Testis (tissue), 3 donors: ENCODE measurements around the gene PTPA. TPM values are rescaled to one million over a fixed set of nuclear protein-coding genes. Genes with fewer than 3 reads are reported as not detected.

Experiments
- DNase-seq: peaks from one replicate; pipeline ENCODE4 v3.0.0-alpha.2; 2019
- H3K27ac ChIP-seq, 2 donors: fragments of 200-600 bp; sonication (generic); one replicate each; pipeline ENCODE4 v1.5.1; 2019
- H3K27me3 ChIP-seq: fragments of 200-600 bp; sonication (generic); one replicate; pipeline ENCODE4 v1.5.1; 2019
- H3K36me3 ChIP-seq: fragments of 200-600 bp; sonication (generic); one replicate; pipeline ENCODE4 v1.5.1; 2017; ENCODE audit warnings: low read depth; ENCODE audit errors: missing control alignments
- H3K4me1 ChIP-seq: fragments of 200-600 bp; sonication (generic); one replicate; pipeline ENCODE4 v1.5.1; 2019
- H3K4me3 ChIP-seq, 2 donors: fragments of 200-600 bp; sonication (generic); one replicate each; pipeline ENCODE4 v1.5.1; 2017 to 2019
- H3K9me3 ChIP-seq: fragments of 200-600 bp; sonication (generic); one replicate; pipeline ENCODE4 v1.5.1; 2017
- CTCF ChIP-seq, 3 experiments: fragments of 450-650 bp in 2 of 3; fragments of 200-600 bp in 1 of 3; sonication (generic) in 1 of 3; IDR thresholded peaks; one replicate each; pipeline ENCODE4 v1.5.1; 2016 to 2019; ENCODE audit warnings: antibody characterized with exemption in 3 of 3, mild to moderate bottlenecking in 2 of 3, moderate library complexity in 1 of 3
- POLR2A ChIP-seq: fragments of 450-650 bp; IDR thresholded peaks from one replicate; pipeline ENCODE4 v1.6.1; 2017; ENCODE audit warnings: antibody characterized with exemption, mild to moderate bottlenecking, moderate library complexity
- WGBS, 2 donors: methylation state at CpG; one replicate each; pipeline ENCODE4 v1.1.5; 2018; 5-methylcytosine and 5-hydroxymethylcytosine counted together
- intact Hi-C: fragments of 100-400 bp; cut with DNase I; formaldehyde crosslinking; loops from one replicate; pipeline ENCODE4 v1.15.1; 2023; ENCODE audit warnings: low total_unique reads
- polyA plus RNA-seq: library from polyadenylated mRNA; stranded (reverse); fragments of 350-450 nt; fragmentation: Illumina TruSeq; extraction: RNeasy Lipid Tissue Mini Kit (QIAGEN cat#74804); gene quantifications from one replicate; pipeline ENCODE4 v1.2.3, GENCODE V29; 2014; ENCODE audit warnings: low read depth, low replicate concordance; ENCODE audit not compliant: insufficient read depth
- total RNA-seq, 2 donors: library from RNA; depleted of rRNA; stranded (reverse); fragments of >200 nt; gene quantifications; one replicate each; pipeline ENCODE4 v1.2.3, GENCODE V29; 2016

PTPA gene
- total and polyA plus RNA-seq, 3 donors from 2014 or later = 163 to 268 (median 177) TPM

DNA sequence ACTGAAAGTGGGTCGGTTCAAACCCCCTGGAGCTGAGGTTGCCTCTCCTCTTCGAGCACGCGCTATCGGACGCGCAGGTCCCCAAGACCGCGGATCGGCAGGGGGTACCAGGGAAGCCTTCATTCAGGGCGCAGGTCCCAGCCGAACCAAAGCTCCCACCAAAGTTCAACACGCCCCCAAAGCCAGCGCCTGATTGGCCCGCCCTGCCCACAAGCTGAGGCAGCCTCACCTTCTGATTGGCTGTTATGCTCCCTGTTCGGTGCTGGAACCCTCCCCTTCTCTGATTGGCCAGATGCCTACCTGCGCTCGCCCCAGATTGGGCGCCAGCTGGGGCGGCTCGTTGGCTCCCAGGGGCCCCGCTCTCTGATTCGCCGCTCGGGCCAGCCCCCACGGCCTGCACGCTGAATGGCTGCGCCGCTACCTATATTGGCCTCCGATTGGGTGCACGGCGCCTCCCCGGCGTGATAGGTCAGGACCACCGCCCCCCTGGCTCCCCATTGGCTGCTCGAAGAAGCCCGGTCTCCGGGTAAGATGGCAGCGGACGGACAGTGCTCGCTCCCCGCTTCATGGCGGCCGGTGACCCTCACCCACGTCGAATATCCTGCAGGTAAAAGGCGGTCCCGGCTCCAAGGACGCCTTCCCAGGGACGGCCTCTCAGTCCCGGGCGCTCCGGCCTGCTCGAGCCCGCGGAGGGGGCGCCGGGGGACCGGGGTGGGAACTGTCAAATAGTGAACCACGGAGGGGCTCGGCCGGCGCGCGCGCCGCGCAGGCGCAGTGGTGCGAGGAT is 30.4 kb upstream of the PTPA start, which contains the start of gene DOLPP1:
DOLPP1 (plus strand) TSS at position 511 of the 787 bp plus-strand sequence; CDS start at position 532, 21 bp downstream.
- peak within 1 kb of the TSS; percentile 86 for H3K4me3 ChIP-seq
- H3K27ac ChIP-seq = peak within 1 kb of the TSS; percentile 81 to 91
- WGBS, 2 donors = 1% methylated on average over 18 to 64 of the region's 70 CpGs
- intact Hi-C loops = no loop called here
- H3K9me3 ChIP-seq = no peaks in the 10 kb centered on the region
- no peaks in the 10 kb centered on the region for H3K27me3 ChIP-seq
- TF ChIP-seq POLR2A = no peak
- peak in 2 of 3 experiments; percentile 23 to 27 for TF ChIP-seq CTCF (IDR thresholded peaks at IDR 0.05)
- H3K36me3 ChIP-seq = no peaks in the 10 kb centered on the region
- H3K4me1 ChIP-seq = peaks cover 12% of the 10 kb centered on the region
- peak; percentile 99 for DNase-seq

DNA sequence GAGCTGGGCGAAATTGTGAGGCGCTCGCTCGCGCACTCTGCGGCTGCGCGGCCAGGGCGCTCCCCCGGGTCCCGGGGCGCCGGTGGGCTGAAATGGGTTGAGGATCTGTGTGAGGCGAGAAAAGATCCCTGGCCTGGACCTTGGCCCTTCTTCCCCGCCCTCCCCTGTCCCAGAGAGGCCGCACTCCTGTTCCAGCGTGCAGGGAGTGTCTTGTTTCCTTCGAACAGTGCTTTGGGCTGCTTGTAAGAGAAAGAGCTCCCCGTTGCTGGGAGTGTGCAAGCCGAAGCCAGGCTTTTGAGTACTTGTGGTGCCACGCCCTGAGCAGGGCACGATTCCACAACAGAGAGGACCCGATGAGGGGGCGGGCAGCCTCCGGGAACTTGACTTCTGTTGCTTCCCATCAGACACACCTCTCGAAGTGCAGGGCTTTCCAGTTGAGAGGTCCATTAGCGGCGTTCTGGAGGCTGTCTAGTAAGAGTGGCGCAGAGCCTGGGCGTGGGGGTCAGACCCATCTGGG is 29.8 kb upstream of the PTPA start:
- Histone ChIP-seq H3K4me3 (peak overlapping the region; percentile 86), H3K4me1 (peaks cover 12% of the 10 kb centered on the region), H3K27ac (peak overlapping the region; percentile 81 to 91), H3K9me3 (no peaks in the 10 kb centered on the region), H3K36me3 (no peaks in the 10 kb centered on the region), H3K27me3 (no peaks in the 10 kb centered on the region)
- TF ChIP-seq POLR2A (no peak), CTCF (IDR thresholded peaks at IDR 0.05) (no peak)
- WGBS, 2 donors = 0 to 2% methylated on average over 2 to 30 of the region's 30 CpGs
- DNase-seq = no peak
- intact Hi-C loops = no loop called here

DNA sequence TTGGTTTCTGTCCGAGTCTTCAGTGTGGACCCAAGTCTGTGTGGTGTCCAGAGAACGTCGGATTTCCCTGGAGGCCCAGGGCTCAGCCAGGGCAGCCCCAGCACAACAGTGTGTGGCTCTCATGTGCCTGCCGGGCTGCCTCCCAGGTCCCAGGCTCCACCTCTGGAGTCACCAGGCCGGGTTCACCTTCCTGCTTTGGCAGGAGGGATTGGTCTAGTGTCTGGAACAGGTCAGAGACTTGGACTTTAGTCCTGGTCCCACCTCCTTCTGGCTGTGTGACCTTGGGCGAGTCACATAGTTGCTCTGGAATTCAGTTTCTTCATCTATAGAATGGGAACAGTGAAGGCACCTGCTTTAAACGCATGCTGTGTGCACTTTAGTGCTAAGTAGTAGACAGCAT is 27.1 kb upstream of the PTPA start:
- H3K9me3 ChIP-seq = no peaks in the 10 kb centered on the region
- no peak overlapping the region for H3K27ac ChIP-seq
- intact Hi-C loops = no loop called here
- no peak for DNase-seq
- H3K4me3 ChIP-seq = no peak overlapping the region
- H3K4me1 ChIP-seq = peaks cover 12% of the 10 kb centered on the region
- H3K36me3 ChIP-seq = no peaks in the 10 kb centered on the region
- no peak for TF ChIP-seq POLR2A
- no peak for TF ChIP-seq CTCF (IDR thresholded peaks at IDR 0.05)
- H3K27me3 ChIP-seq = no peaks in the 10 kb centered on the region
- 83 to 90% methylated on average over 1 to 7 of the region's 7 CpGs for WGBS, 2 donors

GRCh38 chr9:129089246-129089645 is 22.0 kb upstream of the PTPA start:
- Histone ChIP-seq H3K4me3 (no peak overlapping the region), H3K4me1 (peaks cover 2% of the 10 kb centered on the region), H3K27ac (no peak overlapping the region), H3K36me3 (no peaks in the 10 kb centered on the region), H3K9me3 (no peaks in the 10 kb centered on the region), H3K27me3 (no peaks in the 10 kb centered on the region)
- no peak for TF ChIP-seq CTCF (IDR thresholded peaks at IDR 0.05)
- no peak for TF ChIP-seq POLR2A
- DNase-seq = no peak
- 84 to 90% methylated on average over 12 to 15 of the region's 15 CpGs for WGBS, 2 donors
- intact Hi-C loops = no loop called here
